Limb (tissue), 2 donors: ENCODE results near the gene PER1.

Experiments used
- DNase-seq, 2 donors: peaks; one replicate each; pipeline ENCODE4 v3.0.0-alpha.2; 2016; ENCODE audit errors: extremely low spot score in 2 of 2

PER1 gene

DNA sequence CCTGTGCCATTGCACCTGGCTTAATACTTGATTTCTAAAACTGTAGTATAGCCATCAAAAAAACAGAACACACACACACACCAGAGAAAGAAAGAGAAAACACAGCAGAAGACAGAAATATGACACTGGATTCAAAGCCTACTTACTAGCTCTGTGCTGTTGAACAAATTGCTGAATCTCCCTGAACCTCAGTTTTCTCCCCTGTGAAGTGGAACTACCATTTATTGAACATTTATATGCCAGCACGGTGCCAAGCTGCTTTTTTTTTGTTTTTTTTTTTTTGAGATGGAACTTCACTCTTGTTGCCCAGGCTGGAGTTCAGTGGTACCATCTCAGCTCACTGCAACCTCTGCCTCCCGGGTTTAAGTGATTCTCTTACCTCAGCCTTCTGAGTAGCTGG, 51.4 kb downstream of the PER1 start:
- no peak for DNase-seq

DNA sequence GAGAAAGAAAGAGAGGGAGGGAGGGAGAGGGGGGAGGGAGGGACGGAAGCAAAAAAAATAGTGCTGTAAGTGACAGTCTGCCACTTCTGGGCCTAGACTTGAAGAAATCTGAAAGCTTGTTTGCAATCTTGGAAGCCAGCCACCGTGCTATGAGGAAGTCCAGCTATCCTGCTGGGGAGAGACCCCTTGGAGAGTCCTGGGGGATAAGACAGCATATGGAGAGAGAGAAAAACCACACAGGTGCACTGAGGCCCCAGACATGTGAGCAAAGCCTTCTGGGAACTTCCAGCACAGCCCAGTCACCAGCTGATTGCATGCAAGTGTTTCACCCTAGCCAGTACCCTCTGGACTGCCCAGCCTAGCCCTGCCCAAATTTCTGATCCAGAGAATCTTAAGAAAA, 52.1 kb downstream of the PER1 start:
- no peak for DNase-seq

DNA sequence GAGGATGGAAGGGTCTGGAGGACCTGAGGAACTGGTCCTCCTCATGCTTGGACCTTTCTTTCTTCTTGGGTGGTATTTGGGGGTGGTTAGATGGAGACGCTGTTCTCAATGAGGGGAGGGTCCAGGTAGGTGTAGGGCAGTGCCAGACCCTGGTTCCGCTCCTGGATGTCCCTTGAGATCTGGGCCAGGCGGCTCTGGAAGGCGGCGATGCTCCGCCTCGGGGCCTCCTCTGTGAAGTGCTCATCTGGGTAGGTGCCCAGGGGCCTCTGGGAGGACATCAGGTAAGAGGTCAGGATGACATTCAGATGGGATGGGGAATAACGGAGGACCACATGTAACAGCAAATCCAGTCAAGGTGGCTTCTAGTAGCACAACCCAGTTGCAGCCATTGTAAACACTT, 55.7 kb downstream of the PER1 start:
- DNase-seq, result no peak

DNA sequence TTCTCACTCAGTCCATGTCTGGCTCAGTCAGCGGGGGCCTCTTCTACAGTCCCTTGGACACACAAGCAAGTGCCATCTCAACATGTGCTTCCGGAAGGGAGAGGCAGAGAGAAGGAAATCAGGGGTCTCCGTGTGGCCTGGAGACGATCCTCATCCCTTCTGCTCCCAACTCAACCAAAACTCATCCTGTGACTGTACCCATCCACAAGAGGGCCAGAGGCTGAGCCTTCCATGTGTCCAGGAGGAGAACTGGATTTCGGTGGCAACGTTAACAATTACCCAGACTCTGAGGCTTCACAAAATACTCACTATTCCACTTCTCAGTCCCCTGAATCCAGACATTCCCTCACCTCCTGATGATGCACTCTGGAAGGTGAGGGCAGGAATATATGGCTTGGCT, 56.8 kb downstream of the PER1 start:
- no peak for DNase-seq

DNA sequence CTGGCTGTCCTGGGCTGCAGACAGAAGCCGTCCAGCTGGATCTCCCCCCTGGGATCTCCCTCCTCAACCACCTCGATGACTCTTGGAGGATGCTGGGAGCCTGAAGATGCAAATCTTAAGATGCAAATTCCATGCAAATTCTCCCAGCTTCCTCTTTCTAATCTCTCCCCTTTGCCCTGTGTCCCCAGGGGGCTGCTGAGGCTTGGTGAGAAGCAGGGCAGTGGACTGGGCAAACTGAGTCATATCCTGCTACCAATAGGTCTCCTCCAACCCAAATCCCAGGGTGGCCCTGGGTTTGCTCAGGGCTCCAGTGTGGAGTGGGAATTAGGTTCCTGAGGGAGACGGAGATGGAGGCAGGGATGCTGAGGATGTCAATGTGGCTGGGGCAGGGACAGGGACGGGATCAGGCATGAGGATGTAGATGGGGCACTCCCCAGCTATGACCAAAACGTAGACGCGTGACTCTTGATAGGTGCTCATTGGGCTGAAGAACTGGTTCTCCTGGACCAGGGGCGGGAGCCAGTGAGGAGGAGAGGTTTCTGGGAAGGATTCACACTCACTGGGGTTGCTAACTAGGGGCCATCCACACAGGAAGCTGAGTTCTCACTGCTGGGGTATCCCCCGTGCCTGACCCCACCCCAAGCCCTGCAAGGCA, 61.0 kb downstream of the PER1 start:
- no peak for DNase-seq
